Activated CD4-positive, alpha-beta T cell treated with anti-CD3 and anti-CD28 coated beads, Interleukin-2, amount 50 U/mL, for 48 hours (primary cell): Measurements from ENCODE around the gene ASCC1.
"Not testable (repeated sequence)": the region's sequence is repeated elsewhere in the genome, so short reads cannot be mapped to it uniquely, and the experiment has no call there.

ENCODE experiments used
- DNase-seq, 2 experiments: peaks; one replicate each; pipeline ENCODE4 v3.0.0-alpha.2; 2020

ASCC1 gene

GRCh38 chr10:72167118-72167517, 49.0 kb downstream of the ASCC1 start:
- no peak for DNase-seq

GRCh38 chr10:72164617-72165016, 51.5 kb downstream of the ASCC1 start:
- no peak for DNase-seq

GRCh38 chr10:72162978-72163377, 53.1 kb downstream of the ASCC1 start:
- no peak for DNase-seq

GRCh38 chr10:72158176-72158575, 57.9 kb downstream of the ASCC1 start:
- no peak for DNase-seq

GRCh38 chr10:72156223-72156622, 59.9 kb downstream of the ASCC1 start:
- no peak for DNase-seq

- DNase-seq: no peak
Observed at GRCh38 chr10:72152286-72152685, 63.8 kb downstream of the ASCC1 start.

GRCh38 chr10:72150746-72151478, 65.2 kb downstream of the ASCC1 start:
- DNase-seq: not testable (repeated sequence)

GRCh38 chr10:72147324-72147584, 68.8 kb downstream of the ASCC1 start:
- DNase-seq: not testable (repeated sequence)

GRCh38 chr10:72146559-72147323, 69.3 kb downstream of the ASCC1 start:
- DNase-seq: no peak

GRCh38 chr10:72146071-72146470, 70.0 kb downstream of the ASCC1 start:
- DNase-seq: no peak

- no peak for DNase-seq
Observed at GRCh38 chr10:72145657-72146056, 70.4 kb downstream of the ASCC1 start.

GRCh38 chr10:72140850-72141249, 75.2 kb downstream of the ASCC1 start:
- no peak for DNase-seq

- no peak for DNase-seq
Observed at GRCh38 chr10:72140174-72140573, 75.9 kb downstream of the ASCC1 start.

- DNase-seq: no peak
Observed at GRCh38 chr10:72137583-72137982, 78.5 kb downstream of the ASCC1 start.

GRCh38 chr10:72136225-72136624, 79.9 kb downstream of the ASCC1 start:
- DNase-seq: not testable (repeated sequence)

- no peak for DNase-seq
Observed at GRCh38 chr10:72134785-72135767, 81.0 kb downstream of the ASCC1 start.

- no peak for DNase-seq
Observed at GRCh38 chr10:72133517-72133916, 82.6 kb downstream of the ASCC1 start.

GRCh38 chr10:72132854-72133253, 83.2 kb downstream of the ASCC1 start:
- no peak for DNase-seq

- no peak for DNase-seq
Observed at GRCh38 chr10:72127571-72127970, 88.5 kb downstream of the ASCC1 start.

GRCh38 chr10:72126872-72127232, 89.2 kb downstream of the ASCC1 start:
- DNase-seq: no peak

- no peak for DNase-seq
Observed at GRCh38 chr10:72126184-72126871, 89.7 kb downstream of the ASCC1 start.

- DNase-seq: no peak
Observed at GRCh38 chr10:72124989-72125388, 91.1 kb downstream of the ASCC1 start.

- DNase-seq: no peak
Observed at GRCh38 chr10:72124381-72124780, 91.7 kb downstream of the ASCC1 start.
